Cardiac fibroblast (primary cell): ENCODE measurements around the gene PSMD8.

Experiments
- DNase-seq, 2 donors: peaks; one replicate each; pipeline versions ENCODE4 v3.0.0 to v3.0.0-alpha.2; 2010; ENCODE audit warnings: low read depth in 2 of 2
- H3K4me3 ChIP-seq, 2 donors: replicated peaks in 1 of 2; 1 replicate in 1 of 2; 2 replicates in 1 of 2; pipeline ENCODE4 v1.5.1; 2011; ENCODE audit warnings: low read depth in 2 of 2, low read length in 2 of 2, mild to moderate bottlenecking in 2 of 2, moderate library complexity in 1 of 2
- CTCF ChIP-seq: IDR thresholded peaks from one replicate; pipeline ENCODE4 v1.5.1; 2011; ENCODE audit warnings: low read depth, mild to moderate bottlenecking, low read length, inconsistent platforms

PSMD8 gene

GRCh38 chr19:38352611-38353010, 21.8 kb upstream of the PSMD8 start:
- TF ChIP-seq CTCF, result no peak
- H3K4me3 ChIP-seq, result no peak overlapping the region
- no peak for DNase-seq

GRCh38 chr19:38355728-38356725, 18.3 kb upstream of the PSMD8 start:
- no peak overlapping the region for H3K4me3 ChIP-seq
- TF ChIP-seq CTCF, result no peak

DNA sequence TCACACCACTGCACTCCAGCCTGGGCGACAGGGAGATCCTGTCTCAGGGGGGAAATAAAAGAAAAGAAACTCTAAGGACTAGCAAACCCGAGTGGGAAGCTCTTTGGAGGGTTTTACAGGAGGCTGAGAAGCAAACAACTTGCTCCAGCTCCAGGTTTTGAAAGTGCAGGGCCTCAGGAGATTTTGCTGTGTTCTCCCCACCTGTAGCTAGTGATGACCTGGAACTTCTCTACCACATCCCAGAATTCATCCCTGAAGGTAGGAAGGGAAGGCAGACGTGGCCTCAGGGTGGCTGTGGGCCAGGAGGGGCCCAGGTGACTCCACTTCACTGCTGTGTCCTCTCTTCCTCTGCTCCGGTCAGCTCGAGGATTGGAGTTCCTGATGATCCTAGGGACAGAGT, 16.3 kb upstream of the PSMD8 start:
- no peak for TF ChIP-seq CTCF
- no peak for DNase-seq

More at GRCh38 chr19:38355728-38356725, 18.3 kb upstream of the PSMD8 start:
- DNase-seq, result no peak

DNA sequence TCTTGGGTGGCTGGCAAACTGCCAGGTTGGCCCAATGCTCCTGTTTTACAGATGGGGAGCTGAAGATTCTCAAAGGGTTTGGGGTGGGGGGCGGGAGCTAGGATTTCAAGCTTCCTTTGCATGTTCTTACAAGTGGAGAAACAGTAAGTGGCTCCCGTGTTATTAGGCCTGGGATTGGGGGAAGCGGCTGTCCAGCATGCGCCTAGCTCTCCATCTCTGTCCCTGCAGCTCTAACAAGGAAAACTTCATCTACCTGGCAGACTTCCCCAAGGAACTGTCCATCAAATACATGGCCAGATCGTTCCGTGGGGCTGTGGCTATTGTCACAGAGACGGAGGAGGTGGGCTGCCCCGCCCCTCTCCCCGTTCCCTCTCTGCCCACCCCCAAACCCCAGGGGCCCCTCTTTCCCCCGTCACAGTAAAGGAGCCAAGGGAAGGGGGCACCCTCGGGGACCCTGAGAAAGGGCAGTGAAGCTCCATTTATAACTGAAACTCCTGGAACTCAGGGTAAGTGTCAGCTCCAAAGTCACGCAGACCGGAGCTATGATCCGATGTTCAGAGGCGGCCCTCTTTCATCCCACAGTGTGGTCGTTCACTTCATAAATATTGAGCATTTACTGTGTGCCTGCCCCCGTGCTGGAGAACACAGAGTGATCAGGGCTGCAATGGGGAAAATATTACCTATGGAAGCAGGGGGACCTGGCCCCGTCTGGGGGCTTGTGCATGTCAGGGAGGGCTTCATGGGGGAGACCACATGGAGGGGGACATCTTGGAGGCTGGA, 14.9 kb upstream of the PSMD8 start:
- DNase-seq, result no peak
- no peak for TF ChIP-seq CTCF
- no peak overlapping the region for H3K4me3 ChIP-seq

More for the DNA sequence above, 16.3 kb upstream of the PSMD8 start:
- H3K4me3 ChIP-seq, result no peak overlapping the region

- H3K4me3 ChIP-seq, result no peak overlapping the region
- no peak for TF ChIP-seq CTCF
- DNase-seq, result no peak
Observed at GRCh38 chr19:38360351-38360750, 14.0 kb upstream of the PSMD8 start.

DNA sequence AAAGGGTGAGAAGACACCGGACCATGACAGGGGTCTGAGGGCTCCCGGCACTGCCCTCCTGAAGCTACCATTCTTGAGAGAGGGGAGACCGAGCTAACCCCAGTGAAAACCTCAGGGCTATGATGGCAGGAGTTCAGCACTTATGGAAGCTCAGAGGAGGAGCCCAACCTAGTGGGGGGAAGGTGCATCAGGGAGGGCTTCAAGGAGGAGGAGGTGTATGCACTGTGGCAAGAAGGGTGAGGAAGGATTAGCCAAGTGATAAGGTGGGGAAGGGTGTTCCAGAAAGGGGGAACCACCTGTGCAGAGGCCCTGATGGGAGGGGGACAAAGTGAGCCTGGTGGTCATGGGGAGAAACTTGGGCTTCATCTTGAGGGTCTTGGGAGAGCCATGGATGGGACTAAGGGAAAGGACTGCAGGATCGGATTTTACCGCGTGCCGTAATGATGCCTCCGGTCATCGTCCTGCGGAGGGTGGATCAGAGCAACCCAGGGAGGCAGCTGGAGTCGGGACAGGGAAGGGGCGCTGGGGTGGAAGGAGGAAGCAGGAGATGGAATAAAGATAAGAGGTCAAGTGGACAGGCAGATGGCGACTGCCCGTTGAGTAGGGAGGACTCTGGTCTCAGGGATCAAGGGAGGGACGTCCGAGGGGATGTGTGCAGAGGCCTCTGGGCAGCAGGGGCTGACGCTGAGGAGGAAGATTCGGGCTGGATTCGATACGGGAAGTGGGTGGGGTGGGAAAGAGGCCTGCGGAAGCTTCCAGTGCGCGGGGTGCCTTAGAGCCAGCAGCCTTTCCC, 13.3 kb upstream of the PSMD8 start:
- DNase-seq, result no peak
- TF ChIP-seq CTCF, result no peak
- peak overlapping the region; percentile 62 to 71 for H3K4me3 ChIP-seq
